Fibroblast of the aortic adventitia (primary cell): Measurements from ENCODE around the gene F11R. TPM values are rescaled to one million over a fixed set of nuclear protein-coding genes. Genes with fewer than 3 reads are reported as not detected.
A peak's percentile ranks its signal among the peaks of the same experiment; 100 is the strongest.

Source experiments
- DNase-seq: peaks from one replicate; pipeline ENCODE4 v3.0.0-alpha.2; 2010; ENCODE audit warnings: low read depth
- H3K4me3 ChIP-seq: 2 replicates; pipeline ENCODE4 v1.5.1; 2011; ENCODE audit warnings: low read depth, mild to moderate bottlenecking, control low read depth, low read length, moderate library complexity
- CTCF ChIP-seq: IDR thresholded peaks from 2 replicates; pipeline ENCODE4 v1.5.1; 2011; ENCODE audit warnings: mild to moderate bottlenecking, low read length, control low read depth, inconsistent platforms; ENCODE audit not compliant: insufficient read depth
- total RNA-seq: library from RNA; depleted of rRNA; stranded (reverse); fragments of >200 nt; gene quantifications from 2 replicates; pipeline ENCODE4 v1.2.3, GENCODE V29; 2012; ENCODE audit warnings: low replicate concordance

F11R gene
- total RNA-seq, 1 donor: 0.36 TPM

GRCh38 chr1:161047436-161048420 lies 26.8 kb upstream of the F11R start:
- no peak for DNase-seq
- H3K4me3 ChIP-seq: no peak overlapping the region
- TF ChIP-seq CTCF: no peak

GRCh38 chr1:161046605-161047228 lies 25.8 kb upstream of the F11R start:
- no peak for DNase-seq
- TF ChIP-seq CTCF: no peak

GRCh38 chr1:161045736-161046604 lies 25.0 kb upstream of the F11R start, which contains the start of gene USF1:
TSS of gene USF1 (minus strand) at chr1:161045977. CDS start at chr1:161043275, 2,702 bp downstream.
- TF ChIP-seq CTCF: no peak
- peak within 1 kb of the TSS; percentile 91 for H3K4me3 ChIP-seq
- DNase-seq: peak; percentile 95

More at GRCh38 chr1:161046605-161047228, 25.8 kb upstream of the F11R start:
- peak overlapping the region; percentile 71 for H3K4me3 ChIP-seq

GRCh38 chr1:161044908-161045735 lies 24.2 kb upstream of the F11R start:
- DNase-seq: peak; percentile 58
- TF ChIP-seq CTCF: no peak
- H3K4me3 ChIP-seq: peak overlapping the region; percentile 91

- H3K4me3 ChIP-seq: peak overlapping the region; percentile 91
- no peak for TF ChIP-seq CTCF
- DNase-seq: peak; percentile 16
Measured at GRCh38 chr1:161044535-161044907, 23.6 kb upstream of the F11R start.
